Measurements from ENCODE around the gene NEK9.
"Not testable (repeated sequence)": the region's sequence is repeated elsewhere in the genome, so short reads cannot be mapped to it uniquely, and the experiment has no call there.

The NEK9 gene

DNA sequence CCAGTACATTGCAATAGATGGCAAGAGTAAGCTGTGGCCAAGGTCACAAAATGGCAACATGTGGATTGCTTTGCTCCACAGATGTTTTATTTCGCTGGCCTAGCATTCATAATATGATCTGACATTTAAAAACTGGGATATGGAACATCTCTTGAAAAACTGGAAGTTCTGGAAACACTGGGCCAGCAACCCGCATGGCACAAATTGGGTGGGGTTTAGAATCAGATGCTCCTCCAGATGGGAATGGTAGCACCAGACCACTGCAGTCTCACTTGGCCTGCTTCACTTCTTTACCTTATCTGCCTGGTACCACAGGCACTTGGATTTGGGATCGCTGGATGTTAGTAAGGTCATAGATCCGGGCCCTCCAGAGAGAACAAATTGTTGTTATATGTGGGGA is 47.3 kb downstream of the NEK9 start:
- no peaks in the 10 kb centered on the region for H3K4me1 ChIP-seq (ENCODE audit: insufficient read depth, low read length)
- H3K9ac ChIP-seq (ENCODE audit: low read depth, low read length) = no peak overlapping the region
- no peaks in the 10 kb centered on the region for H3K9me3 ChIP-seq (ENCODE audit: control insufficient read depth, insufficient read depth, low read length)
- H3K36me3 ChIP-seq (ENCODE audit: insufficient read depth, low read length) = peaks cover 8% of the 10 kb centered on the region

DNA sequence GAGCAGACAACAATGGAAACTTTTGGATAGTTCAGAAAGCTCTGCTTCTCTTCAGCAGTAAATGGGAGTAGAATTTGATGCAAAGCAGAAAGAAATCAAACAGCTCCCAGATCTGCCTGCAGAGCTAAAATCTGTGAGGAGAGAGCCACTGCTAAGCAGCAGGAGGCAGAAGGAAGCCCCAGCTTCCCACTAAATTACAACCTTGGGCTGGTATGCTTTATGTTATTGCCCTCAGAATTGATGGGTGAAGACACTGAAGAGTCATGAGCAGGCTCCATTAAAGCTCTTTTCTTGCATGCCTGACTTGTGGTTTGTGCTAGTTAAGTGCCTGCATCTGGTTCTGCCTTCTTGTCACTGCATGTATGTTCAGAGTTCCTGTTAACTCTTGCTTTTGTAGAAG is 49.1 kb downstream of the NEK9 start:
- no peaks in the 10 kb centered on the region for H3K9me3 ChIP-seq (ENCODE audit: control insufficient read depth, insufficient read depth, low read length)
- no peaks in the 10 kb centered on the region for H3K4me1 ChIP-seq (ENCODE audit: insufficient read depth, low read length)
- H3K36me3 ChIP-seq (ENCODE audit: insufficient read depth, low read length) = peaks cover 4% of the 10 kb centered on the region
- no peak overlapping the region for H3K9ac ChIP-seq (ENCODE audit: low read depth, low read length)

DNA sequence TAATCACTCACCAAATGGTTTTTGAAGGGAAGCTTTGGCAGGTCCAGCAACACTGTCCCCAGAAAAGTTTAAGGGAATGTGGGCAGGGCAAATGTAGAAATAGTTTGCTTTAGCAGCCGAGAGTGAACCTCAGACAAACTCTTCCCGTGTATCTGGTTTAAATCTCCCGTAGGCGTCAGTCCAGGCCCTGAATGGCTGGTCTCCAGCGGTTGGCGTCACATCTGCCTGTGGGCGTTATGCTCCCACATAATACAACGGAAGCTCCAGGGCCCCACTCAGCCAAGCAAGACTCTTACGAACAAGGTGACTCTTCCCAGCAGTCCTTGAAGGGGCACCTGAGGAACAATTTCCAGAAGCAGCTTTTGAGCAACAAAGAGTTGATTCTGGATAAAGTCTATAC is 56.5 kb downstream of the NEK9 start:
- no peaks in the 10 kb centered on the region for H3K36me3 ChIP-seq (ENCODE audit: insufficient read depth, low read length)
- no peaks in the 10 kb centered on the region for H3K9me3 ChIP-seq (ENCODE audit: control insufficient read depth, insufficient read depth, low read length)
- H3K9ac ChIP-seq (ENCODE audit: low read depth, low read length) = peak overlapping the region; percentile 95; the same call in 1 of the 2 replicates
- 0 out of 2 replicates have a peak, but pooled peaks cover 4% of the 10 kb centered on the region for H3K4me1 ChIP-seq (ENCODE audit: insufficient read depth, low read length)

DNA sequence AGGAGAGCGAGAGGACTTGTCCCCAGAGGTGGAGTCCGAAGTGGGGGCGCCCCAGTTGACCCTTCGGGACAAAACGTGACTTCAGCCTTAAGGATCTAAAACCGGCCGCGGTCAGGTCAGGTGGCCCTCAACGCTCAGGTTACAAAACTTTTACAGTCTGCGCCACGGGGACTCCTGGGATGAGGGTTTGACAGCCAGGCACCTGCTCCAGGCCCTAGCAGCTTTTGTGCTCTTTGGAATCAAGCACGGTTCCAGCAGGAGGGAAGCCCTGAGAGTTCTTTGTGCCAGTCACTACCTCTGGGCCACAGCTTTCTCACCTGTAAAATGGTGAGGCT is 57.1 kb downstream of the NEK9 start:
- Histone ChIP-seq H3K9me3 (ENCODE audit: control insufficient read depth, insufficient read depth, low read length) (no peaks in the 10 kb centered on the region), H3K36me3 (ENCODE audit: insufficient read depth, low read length) (no peaks in the 10 kb centered on the region), H3K9ac (ENCODE audit: low read depth, low read length) (peak overlapping the region; percentile 95), H3K4me1 (ENCODE audit: insufficient read depth, low read length) (0 out of 2 replicates have a peak, but pooled peaks cover 4% of the 10 kb centered on the region)

DNA sequence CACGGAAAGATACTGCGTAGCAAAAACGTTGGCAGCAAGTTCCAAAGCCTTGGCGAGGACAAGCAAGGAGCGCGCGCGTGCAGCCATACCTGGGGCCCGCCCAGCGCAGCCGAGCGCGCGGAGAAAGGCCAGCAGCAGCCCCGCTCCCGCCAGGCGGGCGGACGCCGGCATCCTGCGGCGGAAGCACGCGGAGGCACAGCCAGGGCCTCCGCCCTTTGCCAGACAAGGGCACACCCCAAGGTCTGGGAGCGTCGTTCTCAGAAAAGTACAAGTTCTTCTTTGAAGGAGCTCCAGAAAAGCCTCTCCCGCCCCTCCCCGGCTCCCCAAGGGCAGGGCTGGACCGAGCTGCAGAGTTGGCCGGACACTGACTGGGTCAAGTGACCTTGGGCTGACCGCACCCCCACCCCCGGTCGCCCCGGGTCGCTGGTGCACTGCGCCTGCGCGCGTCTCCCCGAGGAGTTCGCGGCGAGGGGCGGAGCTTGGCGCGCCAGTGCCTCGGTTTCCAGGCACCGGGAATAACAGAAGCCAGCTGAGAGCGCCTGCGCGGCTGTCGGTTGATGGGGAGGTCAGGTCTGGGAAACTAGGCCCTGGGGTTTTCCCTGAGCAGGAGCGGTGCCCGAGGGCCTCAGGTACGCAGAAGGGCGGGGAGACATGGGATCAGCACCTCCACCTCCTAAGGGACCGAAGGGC is 57.6 kb downstream of the NEK9 start, which contains the start of gene ZC2HC1C:
ZC2HC1C (plus strand) TSS at position 521 of the 690 bp plus-strand sequence. CDS start 933 bp downstream, outside the sequence.
- no peaks in the 10 kb centered on the region for H3K36me3 ChIP-seq (ENCODE audit: insufficient read depth, low read length)
- H3K4me1 ChIP-seq (ENCODE audit: insufficient read depth, low read length) = 0 out of 2 replicates have a peak, but pooled peaks cover 4% of the 10 kb centered on the region
- no peaks in the 10 kb centered on the region for H3K9me3 ChIP-seq (ENCODE audit: control insufficient read depth, insufficient read depth, low read length)
- H3K9ac ChIP-seq (ENCODE audit: low read depth, low read length) = peak within 1 kb of the TSS; percentile 95

DNA sequence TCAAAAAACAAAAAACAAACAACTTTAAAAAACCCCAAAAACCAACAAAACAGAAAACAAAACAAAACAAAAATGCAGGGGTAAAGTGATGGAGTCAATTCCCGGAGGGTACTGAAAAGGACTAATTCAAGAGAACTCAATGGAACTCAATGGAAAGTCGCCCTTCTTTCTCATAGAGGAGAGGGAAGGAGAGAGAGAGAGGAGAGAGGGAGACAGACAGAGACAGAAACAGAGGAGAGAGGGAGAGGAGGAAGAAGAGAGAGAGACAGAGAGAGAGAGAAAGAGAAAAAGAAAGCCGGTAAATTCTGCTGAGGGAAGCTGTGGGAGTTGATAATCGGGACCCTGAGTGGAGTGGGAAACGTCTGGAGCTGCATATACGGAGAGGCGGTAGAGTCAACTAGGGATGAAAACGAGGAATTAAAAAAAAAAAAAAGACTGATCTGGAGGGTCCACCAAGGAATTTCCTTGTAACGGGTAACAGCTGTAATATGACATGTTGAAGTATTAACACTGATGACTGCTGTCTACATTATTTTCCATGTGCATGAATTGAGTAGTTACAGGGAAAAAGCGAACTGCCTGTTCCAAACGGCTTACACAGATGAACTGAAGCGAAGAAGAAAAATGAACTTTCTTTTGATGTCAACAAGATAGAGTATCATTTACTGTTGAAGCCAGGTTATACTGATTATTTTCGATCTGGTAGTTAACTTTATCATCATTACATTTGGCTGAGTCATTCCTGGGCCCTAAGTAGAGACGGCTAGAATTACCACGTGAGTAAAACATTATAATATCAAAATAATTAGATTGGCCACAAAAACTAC is 58.3 kb downstream of the NEK9 start:
- no peaks in the 10 kb centered on the region for H3K36me3 ChIP-seq (ENCODE audit: insufficient read depth, low read length)
- H3K9me3 ChIP-seq (ENCODE audit: control insufficient read depth, insufficient read depth, low read length) = no peaks in the 10 kb centered on the region
- 0 out of 2 replicates have a peak, but pooled peaks cover 4% of the 10 kb centered on the region for H3K4me1 ChIP-seq (ENCODE audit: insufficient read depth, low read length)
- peak overlapping the region; percentile 95 for H3K9ac ChIP-seq (ENCODE audit: low read depth, low read length)

DNA sequence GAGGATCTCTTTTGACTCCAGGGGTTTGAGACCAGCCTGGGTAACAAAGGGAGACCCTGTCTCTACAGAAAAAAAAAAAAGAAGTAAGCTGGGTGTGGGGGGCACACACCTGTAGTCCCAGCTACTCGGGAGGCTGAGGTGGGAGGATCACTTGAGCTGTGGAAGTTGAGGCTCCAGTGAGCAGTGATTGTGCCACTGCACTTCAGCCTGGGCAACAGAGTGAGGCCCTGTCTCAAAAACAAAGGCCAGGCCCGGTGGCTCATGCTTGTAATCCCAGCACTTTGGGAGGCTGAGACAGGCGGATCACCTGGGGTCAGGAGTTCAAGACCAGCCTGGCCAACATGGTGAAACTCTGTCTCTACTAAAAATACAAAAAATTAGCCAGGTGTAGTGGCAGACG is 59.1 kb downstream of the NEK9 start:
- H3K36me3 ChIP-seq (ENCODE audit: insufficient read depth, low read length); H3K4me1 ChIP-seq (ENCODE audit: insufficient read depth, low read length); H3K9me3 ChIP-seq (ENCODE audit: control insufficient read depth, insufficient read depth, low read length); H3K9ac ChIP-seq (ENCODE audit: low read depth, low read length): not testable (repeated sequence)

DNA sequence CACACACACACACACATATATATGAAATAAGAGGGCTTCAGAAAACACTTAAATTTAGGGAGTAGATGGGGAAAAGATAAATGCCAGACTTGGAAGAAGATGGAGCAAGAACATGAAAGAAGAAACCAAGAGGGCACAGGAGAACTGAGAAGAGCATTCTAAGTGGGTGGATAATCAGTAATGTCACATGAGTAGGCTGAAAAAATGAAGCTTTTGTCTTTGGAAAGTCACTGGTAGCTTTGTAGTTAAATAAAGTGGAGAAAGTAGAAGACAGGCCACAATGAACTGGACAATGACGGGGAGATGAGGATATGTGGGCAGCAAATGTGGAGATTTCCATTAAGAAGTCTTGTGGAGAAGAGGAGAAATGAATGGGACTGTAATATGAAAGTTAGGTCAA is 59.6 kb downstream of the NEK9 start:
- H3K36me3 ChIP-seq (ENCODE audit: insufficient read depth, low read length) = no peaks in the 10 kb centered on the region
- no peak overlapping the region for H3K9ac ChIP-seq (ENCODE audit: low read depth, low read length)
- no peaks in the 10 kb centered on the region for H3K9me3 ChIP-seq (ENCODE audit: control insufficient read depth, insufficient read depth, low read length)
- H3K4me1 ChIP-seq (ENCODE audit: insufficient read depth, low read length) = 0 out of 2 replicates have a peak, but pooled peaks cover 4% of the 10 kb centered on the region

DNA sequence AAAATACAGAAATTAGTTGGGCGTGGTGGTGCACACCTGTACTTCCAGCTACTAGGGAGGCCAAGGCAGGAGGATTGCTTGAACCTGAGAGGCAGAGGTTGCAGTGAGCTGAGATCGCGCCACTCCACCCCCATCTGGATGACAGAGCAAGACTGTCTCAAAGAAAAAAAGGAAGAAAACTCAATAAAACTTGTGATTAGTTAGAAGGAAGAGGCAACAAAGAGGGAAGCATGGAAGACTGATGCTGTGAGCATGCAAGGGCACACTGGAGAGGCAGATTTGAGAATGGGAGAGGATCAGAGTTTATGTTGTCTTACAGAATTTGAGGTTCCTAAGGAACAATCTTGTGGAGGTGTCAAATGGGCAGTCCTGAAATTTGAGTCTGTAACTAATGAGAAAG is 60.2 kb downstream of the NEK9 start:
- Histone ChIP-seq H3K9me3 (ENCODE audit: control insufficient read depth, insufficient read depth, low read length) (no peaks in the 10 kb centered on the region), H3K4me1 (ENCODE audit: insufficient read depth, low read length) (0 out of 2 replicates have a peak, but pooled peaks cover 4% of the 10 kb centered on the region), H3K36me3 (ENCODE audit: insufficient read depth, low read length) (no peaks in the 10 kb centered on the region), H3K9ac (ENCODE audit: low read depth, low read length) (no peak overlapping the region)

DNA sequence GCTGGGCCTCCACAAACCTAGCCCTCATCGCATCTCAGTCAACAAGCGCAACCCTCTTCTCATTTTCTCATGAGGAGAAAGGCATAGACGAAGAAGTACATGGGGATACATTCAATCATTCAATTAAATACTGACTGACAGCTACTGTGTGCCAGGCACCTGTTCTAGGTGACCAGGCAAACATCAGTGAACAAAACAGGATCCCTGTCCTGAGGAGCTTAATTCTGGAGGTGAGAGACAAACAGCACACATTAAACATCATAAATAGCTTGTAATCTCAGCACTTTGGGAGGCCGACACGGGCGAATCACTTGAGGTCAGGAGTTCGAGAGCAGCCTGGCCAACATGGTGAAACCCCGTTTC is 62.7 kb downstream of the NEK9 start:
- Histone ChIP-seq H3K9ac (ENCODE audit: low read depth, low read length) (peak overlapping the region; percentile 69; the same call in 1 of the 2 replicates), H3K36me3 (ENCODE audit: insufficient read depth, low read length) (no peaks in the 10 kb centered on the region), H3K4me1 (ENCODE audit: insufficient read depth, low read length) (no peaks in the 10 kb centered on the region), H3K9me3 (ENCODE audit: control insufficient read depth, insufficient read depth, low read length) (peaks cover 3% of the 10 kb centered on the region; the same call in 1 of the 2 replicates)

DNA sequence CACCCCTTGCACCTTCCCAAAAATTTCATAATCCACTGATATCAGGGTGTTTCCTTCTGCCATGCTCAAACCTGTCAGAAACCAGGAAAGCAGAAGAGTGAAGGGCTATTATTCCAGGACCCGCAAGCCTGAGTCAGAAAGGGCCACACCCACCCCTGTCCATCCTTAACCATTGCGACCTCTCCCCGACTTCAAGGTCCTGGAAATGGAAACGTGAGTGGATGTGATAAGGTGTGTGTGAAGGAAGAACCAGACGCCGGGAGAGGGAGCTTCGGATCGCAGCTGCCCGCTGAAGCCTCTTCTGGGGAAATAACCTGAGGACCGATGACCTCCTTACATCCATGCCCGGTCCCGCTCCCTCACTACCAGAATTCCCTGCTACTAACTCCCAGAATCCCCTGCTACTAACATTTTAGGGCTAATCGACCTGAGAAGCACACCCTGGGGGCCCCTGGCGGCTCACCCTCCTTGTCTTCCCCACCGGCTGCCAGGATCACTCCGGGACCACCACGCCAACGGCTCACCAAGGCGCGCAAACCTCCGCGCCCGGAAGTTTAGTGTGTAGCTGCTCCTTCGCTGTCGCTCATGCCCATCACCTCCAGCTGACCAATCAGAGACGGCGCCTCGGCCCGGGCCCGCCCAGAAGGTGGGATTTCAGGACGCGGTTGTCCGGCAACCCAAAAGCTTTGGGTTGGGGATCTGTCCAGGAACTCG is 63.2 kb downstream of the NEK9 start, which contains the start of gene ACYP1:
ACYP1 (minus strand) TSS at position 534 of the 714 bp plus-strand sequence; CDS start at position 63, 471 bp downstream.
- Histone ChIP-seq H3K9me3 (ENCODE audit: control insufficient read depth, insufficient read depth, low read length) (peaks cover 3% of the 10 kb centered on the region; the same call in 1 of the 2 replicates), H3K9ac (ENCODE audit: low read depth, low read length) (peak within 1 kb of the TSS; percentile 69), H3K4me1 (ENCODE audit: insufficient read depth, low read length) (no peaks in the 10 kb centered on the region), H3K36me3 (ENCODE audit: insufficient read depth, low read length) (no peaks in the 10 kb centered on the region)

DNA sequence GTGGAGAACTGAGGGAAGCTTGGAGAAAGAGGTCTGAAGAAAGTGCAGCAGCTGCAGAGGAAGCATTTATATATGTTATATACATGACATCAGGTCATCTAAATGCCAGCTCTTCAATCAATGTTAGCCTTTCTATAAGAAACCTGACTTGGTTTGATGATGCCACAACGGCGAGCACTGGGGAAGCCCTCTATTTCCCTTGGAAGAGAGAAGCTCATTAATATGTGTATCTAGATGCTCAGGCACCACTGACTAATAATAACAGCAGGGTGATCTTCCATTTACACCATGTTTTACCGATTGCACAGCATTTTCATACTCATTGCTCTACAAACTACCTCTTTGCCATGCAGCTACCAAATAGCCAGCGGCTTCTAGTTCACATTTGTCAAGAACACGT is 63.8 kb downstream of the NEK9 start:
- H3K9me3 ChIP-seq (ENCODE audit: control insufficient read depth, insufficient read depth, low read length) = peaks cover 3% of the 10 kb centered on the region; the same call in 1 of the 2 replicates
- H3K9ac ChIP-seq (ENCODE audit: low read depth, low read length) = peak overlapping the region; percentile 69
- no peaks in the 10 kb centered on the region for H3K4me1 ChIP-seq (ENCODE audit: insufficient read depth, low read length)
- no peaks in the 10 kb centered on the region for H3K36me3 ChIP-seq (ENCODE audit: insufficient read depth, low read length)

DNA sequence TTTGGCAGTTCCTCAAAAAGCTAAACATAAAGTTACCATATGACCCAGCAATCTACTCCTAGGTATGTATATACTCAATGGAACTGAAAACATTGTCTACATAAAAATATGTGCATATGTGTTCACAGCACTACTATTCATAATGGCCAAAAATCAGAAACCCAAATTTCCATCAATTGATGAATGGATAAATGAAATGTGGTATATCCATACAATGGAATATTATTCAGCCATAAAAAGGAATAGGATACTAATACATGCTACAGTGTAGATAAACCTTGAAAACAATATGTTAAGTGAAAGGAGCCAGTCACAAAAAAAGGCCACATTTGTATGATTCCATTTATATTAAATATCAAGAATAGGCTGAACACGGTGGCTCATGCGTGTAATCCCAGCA is 66.4 kb downstream of the NEK9 start:
- Histone ChIP-seq H3K9ac (ENCODE audit: low read depth, low read length) (no peak overlapping the region), H3K4me1 (ENCODE audit: insufficient read depth, low read length) (no peaks in the 10 kb centered on the region), H3K36me3 (ENCODE audit: insufficient read depth, low read length) (no peaks in the 10 kb centered on the region), H3K9me3 (ENCODE audit: control insufficient read depth, insufficient read depth, low read length) (peaks cover 3% of the 10 kb centered on the region; the same call in 1 of the 2 replicates)

DNA sequence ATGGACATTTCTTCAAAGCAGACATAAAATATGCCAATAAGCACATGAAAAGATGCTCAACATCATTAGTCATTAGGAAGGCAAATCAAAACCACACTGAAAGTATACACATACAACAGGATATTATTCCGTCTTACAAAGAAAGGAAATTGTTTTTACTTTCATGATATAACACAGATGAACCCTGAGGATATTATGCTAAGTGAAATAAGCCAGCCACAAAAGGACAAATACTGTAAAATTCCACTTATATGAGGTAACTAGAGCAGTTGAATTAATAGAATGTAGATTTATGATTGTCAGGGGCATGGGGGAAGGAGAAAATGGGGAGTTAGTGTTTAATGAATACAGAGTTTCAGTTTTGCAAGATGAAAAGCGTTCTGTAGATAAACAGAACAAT is 67.2 kb downstream of the NEK9 start:
- Histone ChIP-seq H3K36me3 (ENCODE audit: insufficient read depth, low read length) (no peaks in the 10 kb centered on the region), H3K9me3 (ENCODE audit: control insufficient read depth, insufficient read depth, low read length) (peaks cover 3% of the 10 kb centered on the region; the same call in 1 of the 2 replicates), H3K9ac (ENCODE audit: low read depth, low read length) (no peak overlapping the region), H3K4me1 (ENCODE audit: insufficient read depth, low read length) (no peaks in the 10 kb centered on the region)

Data from ES-I3 (cell line).